ENCODE data around the gene SSX2IP.

DNA sequence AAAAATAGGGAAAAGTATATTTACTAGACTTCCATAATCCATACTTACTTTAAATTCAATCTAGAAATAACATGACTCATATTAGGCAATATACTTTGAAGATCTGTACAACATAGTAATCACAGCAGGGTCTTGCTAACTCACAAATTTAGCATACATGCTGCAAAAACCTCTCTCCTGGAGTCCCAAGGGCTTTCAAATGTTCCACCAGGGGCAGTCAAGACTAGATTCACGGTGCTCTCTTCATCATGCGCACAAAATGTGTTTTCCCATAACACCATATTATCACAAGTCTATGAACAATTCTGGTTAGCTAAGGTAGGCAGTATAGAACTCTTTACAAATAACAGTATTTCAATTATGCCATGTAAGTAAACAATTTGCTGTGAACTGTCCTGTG, 45.8 kb downstream of the SSX2IP start:
- TF ChIP-seq, protein P1, sequence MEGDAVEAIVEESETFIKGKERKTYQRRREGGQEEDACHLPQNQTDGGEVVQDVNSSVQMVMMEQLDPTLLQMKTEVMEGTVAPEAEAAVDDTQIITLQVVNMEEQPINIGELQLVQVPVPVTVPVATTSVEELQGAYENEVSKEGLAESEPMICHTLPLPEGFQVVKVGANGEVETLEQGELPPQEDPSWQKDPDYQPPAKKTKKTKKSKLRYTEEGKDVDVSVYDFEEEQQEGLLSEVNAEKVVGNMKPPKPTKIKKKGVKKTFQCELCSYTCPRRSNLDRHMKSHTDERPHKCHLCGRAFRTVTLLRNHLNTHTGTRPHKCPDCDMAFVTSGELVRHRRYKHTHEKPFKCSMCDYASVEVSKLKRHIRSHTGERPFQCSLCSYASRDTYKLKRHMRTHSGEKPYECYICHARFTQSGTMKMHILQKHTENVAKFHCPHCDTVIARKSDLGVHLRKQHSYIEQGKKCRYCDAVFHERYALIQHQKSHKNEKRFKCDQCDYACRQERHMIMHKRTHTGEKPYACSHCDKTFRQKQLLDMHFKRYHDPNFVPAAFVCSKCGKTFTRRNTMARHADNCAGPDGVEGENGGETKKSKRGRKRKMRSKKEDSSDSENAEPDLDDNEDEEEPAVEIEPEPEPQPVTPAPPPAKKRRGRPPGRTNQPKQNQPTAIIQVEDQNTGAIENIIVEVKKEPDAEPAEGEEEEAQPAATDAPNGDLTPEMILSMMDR (conservative IDR thresholded peaks at IDR 0.05; ENCODE audit: low read depth, low read length) = peak; percentile 27; the same call in 1 of the 2 replicates
- TF ChIP-seq EZH2 (IDR thresholded peaks at IDR 0.05; ENCODE audit: low read length, unreplicated experiment) = no peak
- no peak for TF ChIP-seq EZH2phosphoT487 (IDR thresholded peaks at IDR 0.05; ENCODE audit: borderline replicate concordance, low read length)
